Tibial artery (tissue), 4 donors: ENCODE results near the gene KCNJ12.

Source experiments
- DNase-seq, 2 donors: peaks; one replicate each; pipeline ENCODE4 v3.0.0-alpha.2; 2019
- H3K27ac ChIP-seq, 2 donors: fragments of 200-600 bp; sonication (generic) in 1 of 2; 1 replicate in 1 of 2; 2 replicates in 1 of 2; pipeline ENCODE4 v1.5.1; 2018 to 2019; ENCODE audit warnings: mild to moderate bottlenecking in 1 of 2
- H3K27me3 ChIP-seq, 2 donors: fragments of 200-600 bp; sonication (generic) in 1 of 2; one replicate each; pipeline versions ENCODE4 v1.5.1 to v1.6.0; 2016 to 2019
- H3K36me3 ChIP-seq, 3 donors: fragments of 200-600 bp; sonication (generic) in 2 of 3; one replicate each; pipeline ENCODE4 v1.5.1; 2016 to 2019; ENCODE audit warnings: mild to moderate bottlenecking in 2 of 3
- H3K4me1 ChIP-seq, 4 donors: fragments of 200-600 bp; sonication (generic) in 2 of 4; 1 replicate in 3 of 4; 2 replicates in 1 of 4; pipeline ENCODE4 v1.5.1; 2016 to 2019
- H3K4me3 ChIP-seq, 2 donors: fragments of 200-600 bp; sonication (generic) in 1 of 2; 1 replicate in 1 of 2; 2 replicates in 1 of 2; pipeline ENCODE4 v1.5.1; 2018 to 2019; ENCODE audit warnings: mild to moderate bottlenecking in 2 of 2
- H3K9me3 ChIP-seq, 3 donors: fragments of 200-600 bp; sonication (generic) in 1 of 3; one replicate each; pipeline ENCODE4 v1.5.1; 2016 to 2019
- intact Hi-C: fragments of 100-400 bp; cut with DNase I; formaldehyde crosslinking; loops from one replicate; pipeline ENCODE4 v1.15.0; 2023; ENCODE audit warnings: low total_unique reads
- TF ChIP-seq, protein P1 (sequence below), 2 experiments: fragments of 200-600 bp in 1 of 2; fragments of 450-650 bp in 1 of 2; IDR thresholded peaks; one replicate each; pipeline ENCODE4 v1.5.1; 2017 to 2019; ENCODE audit warnings: antibody characterized with exemption in 2 of 2, mild to moderate bottlenecking in 1 of 2, moderate library complexity in 1 of 2

KCNJ12 gene

DNA sequence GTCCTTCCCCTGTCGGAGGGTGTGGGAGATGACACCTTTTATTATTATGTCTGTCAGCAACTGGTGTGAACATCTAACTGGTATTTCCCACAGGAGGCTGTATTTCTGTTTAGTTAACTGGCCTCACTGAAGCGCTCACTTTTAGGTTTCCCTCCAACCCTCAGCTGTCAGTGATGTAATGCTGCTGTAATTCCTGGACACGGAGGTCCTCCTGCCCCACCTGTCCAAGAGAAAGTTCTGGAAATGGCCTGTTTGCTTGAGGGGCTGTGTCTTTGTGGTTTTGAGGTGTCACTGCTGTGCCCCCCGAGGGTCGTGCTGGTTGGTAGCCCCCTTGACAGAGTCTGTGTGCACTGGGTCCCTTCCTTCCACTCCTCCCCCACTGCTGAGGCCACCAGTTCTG, 11.5 kb downstream of the KCNJ12 start:
- TF ChIP-seq, protein P1, sequence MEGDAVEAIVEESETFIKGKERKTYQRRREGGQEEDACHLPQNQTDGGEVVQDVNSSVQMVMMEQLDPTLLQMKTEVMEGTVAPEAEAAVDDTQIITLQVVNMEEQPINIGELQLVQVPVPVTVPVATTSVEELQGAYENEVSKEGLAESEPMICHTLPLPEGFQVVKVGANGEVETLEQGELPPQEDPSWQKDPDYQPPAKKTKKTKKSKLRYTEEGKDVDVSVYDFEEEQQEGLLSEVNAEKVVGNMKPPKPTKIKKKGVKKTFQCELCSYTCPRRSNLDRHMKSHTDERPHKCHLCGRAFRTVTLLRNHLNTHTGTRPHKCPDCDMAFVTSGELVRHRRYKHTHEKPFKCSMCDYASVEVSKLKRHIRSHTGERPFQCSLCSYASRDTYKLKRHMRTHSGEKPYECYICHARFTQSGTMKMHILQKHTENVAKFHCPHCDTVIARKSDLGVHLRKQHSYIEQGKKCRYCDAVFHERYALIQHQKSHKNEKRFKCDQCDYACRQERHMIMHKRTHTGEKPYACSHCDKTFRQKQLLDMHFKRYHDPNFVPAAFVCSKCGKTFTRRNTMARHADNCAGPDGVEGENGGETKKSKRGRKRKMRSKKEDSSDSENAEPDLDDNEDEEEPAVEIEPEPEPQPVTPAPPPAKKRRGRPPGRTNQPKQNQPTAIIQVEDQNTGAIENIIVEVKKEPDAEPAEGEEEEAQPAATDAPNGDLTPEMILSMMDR (IDR thresholded peaks at IDR 0.05) = no peak
- intact Hi-C loops = no loop called here
- H3K4me1 ChIP-seq = no peaks in the 10 kb centered on the region
- peaks cover 0 to 23% of the 10 kb centered on the region in 2 donors for H3K27me3 ChIP-seq
- H3K4me3 ChIP-seq = no peak overlapping the region
- H3K9me3 ChIP-seq = no peaks in the 10 kb centered on the region
- no peak for DNase-seq
- no peaks in the 10 kb centered on the region for H3K36me3 ChIP-seq
- no peak overlapping the region for H3K27ac ChIP-seq

DNA sequence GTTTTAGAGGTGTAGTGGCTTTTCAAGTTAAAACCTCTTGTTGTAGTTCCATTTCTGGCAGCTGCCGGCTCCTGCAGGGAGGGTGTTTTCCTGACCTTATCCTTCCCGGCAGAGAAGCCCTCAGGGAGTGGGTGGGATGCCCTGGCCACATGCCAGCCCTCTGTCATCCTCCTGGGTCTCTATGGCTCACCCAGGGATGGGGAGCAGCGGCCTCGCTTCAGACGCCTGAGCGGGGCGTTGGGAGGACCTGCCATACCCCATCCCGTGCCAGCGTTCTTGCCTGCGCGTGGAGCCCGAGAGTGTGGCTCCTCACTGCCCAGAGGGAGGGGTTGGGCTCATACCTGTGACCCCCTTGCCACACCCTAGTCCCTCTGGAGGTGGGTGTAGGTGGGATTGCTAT, 11.9 kb downstream of the KCNJ12 start:
- no peak overlapping the region for H3K4me3 ChIP-seq
- no peaks in the 10 kb centered on the region for H3K36me3 ChIP-seq
- no peaks in the 10 kb centered on the region for H3K9me3 ChIP-seq
- H3K27me3 ChIP-seq = peaks cover 0 to 20% of the 10 kb centered on the region in 2 donors
- TF ChIP-seq, protein P1 (IDR thresholded peaks at IDR 0.05) = no peak
- intact Hi-C loops = no loop called here
- H3K4me1 ChIP-seq = no peaks in the 10 kb centered on the region
- H3K27ac ChIP-seq = no peak overlapping the region
- no peak for DNase-seq

DNA sequence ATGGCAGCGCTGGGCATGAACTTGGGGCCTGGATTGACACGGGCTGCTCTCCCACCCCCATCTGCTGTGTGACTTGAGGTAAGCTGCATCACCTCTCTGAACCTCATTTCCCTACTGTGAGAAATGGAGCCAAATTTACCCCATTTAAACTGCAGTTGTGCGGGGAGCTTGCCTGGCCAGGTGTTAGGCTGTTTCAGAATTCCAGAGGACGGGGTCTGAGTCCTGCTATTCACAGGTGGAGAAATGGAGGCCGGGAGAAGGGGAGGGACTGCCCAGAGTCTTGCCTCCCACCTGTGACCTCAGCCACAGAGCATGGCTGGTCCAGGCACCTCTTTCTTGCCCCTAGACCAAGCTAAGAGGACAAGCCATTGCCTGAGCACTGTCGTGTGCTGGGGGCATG, 12.8 kb downstream of the KCNJ12 start:
- Histone ChIP-seq H3K4me3 (no peak overlapping the region), H3K9me3 (no peaks in the 10 kb centered on the region), H3K27me3 (peaks cover 0 to 17% of the 10 kb centered on the region in 2 donors), H3K36me3 (no peaks in the 10 kb centered on the region), H3K27ac (no peak overlapping the region), H3K4me1 (no peaks in the 10 kb centered on the region)
- intact Hi-C loops = no loop called here
- TF ChIP-seq, protein P1 (IDR thresholded peaks at IDR 0.05) = no peak
- no peak for DNase-seq

DNA sequence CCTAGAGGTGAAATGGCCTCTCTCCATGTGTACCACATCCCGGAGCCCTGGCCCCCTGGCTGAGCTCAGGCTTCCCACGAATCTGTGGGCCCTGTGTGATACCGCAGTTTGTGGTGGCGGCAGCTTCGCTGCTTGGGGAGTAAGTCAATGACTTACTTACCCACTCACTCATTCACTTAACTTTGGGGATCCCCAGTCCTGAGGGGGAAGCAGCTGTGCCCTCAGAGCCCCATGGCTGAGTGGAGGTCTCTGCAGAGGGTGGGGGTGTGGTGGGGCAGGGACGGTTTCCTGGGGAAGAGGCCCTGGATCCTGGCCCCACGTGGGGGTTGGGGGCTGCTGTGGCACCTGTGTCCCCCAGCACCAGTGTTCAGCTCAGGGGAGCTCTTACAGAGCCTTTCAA, 13.2 kb downstream of the KCNJ12 start:
- Histone ChIP-seq H3K4me3 (no peak overlapping the region), H3K4me1 (no peaks in the 10 kb centered on the region), H3K27me3 (peaks cover 0 to 13% of the 10 kb centered on the region in 2 donors), H3K36me3 (no peaks in the 10 kb centered on the region), H3K9me3 (no peaks in the 10 kb centered on the region), H3K27ac (no peak overlapping the region)
- TF ChIP-seq, protein P1 (IDR thresholded peaks at IDR 0.05) = no peak
- intact Hi-C loops = no loop called here
- DNase-seq = no peak

DNA sequence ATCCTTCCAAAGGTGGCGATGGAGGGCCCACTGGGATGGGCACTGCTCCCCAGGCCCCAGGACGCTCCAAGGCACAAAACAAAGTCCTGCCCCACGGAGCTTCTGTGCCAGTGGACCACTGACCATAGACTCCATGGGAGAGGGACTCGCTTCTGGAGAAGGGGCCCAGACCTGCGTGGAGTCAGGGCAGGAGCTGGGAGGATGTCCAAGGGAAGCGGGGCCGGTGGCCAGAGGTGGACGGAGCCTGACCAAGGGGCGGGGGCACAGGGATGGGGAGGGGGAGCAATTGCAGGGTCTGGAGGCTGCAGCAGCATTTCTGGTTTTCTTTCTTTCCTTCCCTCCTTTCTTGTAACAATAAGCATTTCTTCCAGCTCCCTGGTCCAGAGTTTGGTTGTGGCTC, 14.1 kb downstream of the KCNJ12 start:
- no peak overlapping the region for H3K27ac ChIP-seq
- no peaks in the 10 kb centered on the region for H3K36me3 ChIP-seq
- peaks cover 0 to 12% of the 10 kb centered on the region in 2 donors for H3K27me3 ChIP-seq
- no peaks in the 10 kb centered on the region for H3K4me1 ChIP-seq
- intact Hi-C loops = no loop called here
- no peak overlapping the region for H3K4me3 ChIP-seq
- DNase-seq = no peak
- TF ChIP-seq, protein P1 (IDR thresholded peaks at IDR 0.05) = no peak
- H3K9me3 ChIP-seq = no peaks in the 10 kb centered on the region

DNA sequence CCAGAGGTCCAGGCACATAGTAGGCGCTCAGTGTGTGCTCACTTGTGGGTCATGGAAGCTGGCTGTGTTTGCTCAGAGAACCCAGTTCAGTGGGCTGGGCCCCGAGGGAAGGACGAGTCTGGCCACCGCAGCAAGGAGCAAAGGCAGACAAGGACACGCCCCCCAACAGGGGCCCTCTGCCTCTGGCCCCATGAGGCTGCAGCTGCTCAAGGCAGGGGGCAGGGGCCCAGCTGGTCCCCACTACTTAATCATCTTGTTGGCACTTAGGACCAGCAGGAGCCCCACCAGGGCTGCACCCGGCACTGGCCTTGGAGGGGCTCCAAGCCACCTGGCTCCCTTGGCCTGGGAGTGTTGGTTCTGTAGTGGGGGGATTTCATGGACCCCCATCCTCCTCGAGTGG, 16.1 kb downstream of the KCNJ12 start:
- H3K4me3 ChIP-seq = no peak overlapping the region
- H3K36me3 ChIP-seq = no peaks in the 10 kb centered on the region
- intact Hi-C loops = no loop called here
- no peak for DNase-seq
- no peaks in the 10 kb centered on the region for H3K4me1 ChIP-seq
- H3K27ac ChIP-seq = no peak overlapping the region
- H3K27me3 ChIP-seq = peaks cover 0 to 12% of the 10 kb centered on the region in 2 donors
- TF ChIP-seq, protein P1 (IDR thresholded peaks at IDR 0.05) = no peak
- H3K9me3 ChIP-seq = no peaks in the 10 kb centered on the region
